Fibroblast of lung (primary cell): ENCODE measurements around the gene H2AZ2. TPM values are rescaled to one million over a fixed set of nuclear protein-coding genes. Genes with fewer than 3 reads are reported as not detected.
A peak's percentile ranks its signal among the peaks of the same experiment; 100 is the strongest.

ENCODE experiments used
- DNase-seq, 2 donors: peaks; one replicate each; pipeline versions ENCODE4 v3.0.0 to v3.0.0-alpha.2; 2010; ENCODE audit warnings: low read depth in 2 of 2
- H2AFZ ChIP-seq: 2 replicates; pipeline ENCODE4 v1.5.1; 2012; ENCODE audit warnings: low read length, control low read depth, inconsistent platforms
- H3K27ac ChIP-seq: 2 replicates; pipeline ENCODE4 v1.5.1; 2011; ENCODE audit warnings: low read length, control low read depth; ENCODE audit not compliant: insufficient read depth
- H3K27me3 ChIP-seq: 2 replicates; pipeline ENCODE4 v1.5.1; 2011; ENCODE audit warnings: mild to moderate bottlenecking, low read length; ENCODE audit not compliant: control insufficient read depth, insufficient read depth
- H3K36me3 ChIP-seq: 2 replicates; pipeline ENCODE4 v1.5.1; 2011; ENCODE audit warnings: low read length; ENCODE audit not compliant: control insufficient read depth, insufficient read depth
- H3K4me1 ChIP-seq: 2 replicates; pipeline ENCODE4 v1.5.1; 2011; ENCODE audit warnings: low read length; ENCODE audit not compliant: control insufficient read depth, insufficient read depth; ENCODE audit errors: extremely low read depth
- H3K4me2 ChIP-seq: 2 replicates; pipeline ENCODE4 v1.5.1; 2011; ENCODE audit warnings: low read length, control low read depth; ENCODE audit not compliant: insufficient read depth; ENCODE audit errors: extremely low read depth
- H3K4me3 ChIP-seq, 4 experiments: fragments of 200-600 bp in 1 of 4; sonication (generic) in 1 of 4; replicated peaks in 1 of 4; 2 replicates each; pipeline ENCODE4 v1.5.1; 2011 to 2016; ENCODE audit warnings: low read length in 4 of 4, low read depth in 3 of 4, mild to moderate bottlenecking in 3 of 4, control low read depth in 2 of 4, inconsistent platforms in 1 of 4, mixed read lengths in 1 of 4; ENCODE audit not compliant: insufficient read depth in 1 of 4; ENCODE audit errors: control extremely low read depth in 1 of 4
- H3K79me2 ChIP-seq: 2 replicates; pipeline ENCODE4 v1.5.1; 2012; ENCODE audit warnings: mild to moderate bottlenecking, low read length, inconsistent platforms; ENCODE audit not compliant: control insufficient read depth, insufficient read depth
- H3K9ac ChIP-seq: 2 replicates; pipeline ENCODE4 v1.5.1; 2011; ENCODE audit warnings: mild to moderate bottlenecking, low read length, control low read depth; ENCODE audit not compliant: insufficient read depth
- H3K9me3 ChIP-seq: 2 replicates; pipeline ENCODE4 v1.5.1; 2012; ENCODE audit warnings: low read depth, low read length; ENCODE audit not compliant: control insufficient read depth, insufficient read depth
- H4K20me1 ChIP-seq: 2 replicates; pipeline ENCODE4 v1.5.1; 2011; ENCODE audit warnings: low read length; ENCODE audit not compliant: control insufficient read depth, insufficient read depth; ENCODE audit errors: extremely low read depth
- CTCF ChIP-seq, 2 donors: IDR thresholded peaks in 1 of 2; conservative IDR thresholded peaks in 1 of 2; 1 replicate in 1 of 2; 2 replicates in 1 of 2; pipeline ENCODE4 v1.5.1; 2011 to 2012; ENCODE audit warnings: low read length in 2 of 2, control low read depth in 1 of 2, inconsistent platforms in 1 of 2, low read depth in 1 of 2, mild to moderate bottlenecking in 1 of 2
- EZH2 ChIP-seq: IDR thresholded peaks from 2 replicates; pipeline ENCODE4 v1.5.1; 2012; ENCODE audit warnings: low read length, control low read depth, mild to moderate bottlenecking; ENCODE audit errors: missing control alignments
- polyA plus RNA-seq, 2 donors: library from polyadenylated mRNA; depleted of rRNA in 1 of 2; stranded (reverse) in 1 of 2; unstranded in 1 of 2; fragments of >200 nt; gene quantifications; 2 replicates each; pipeline ENCODE4 v1.2.1, GENCODE V29; 2011 to 2012; ENCODE audit warnings: missing spikeins in 1 of 2
- total RNA-seq: library from RNA; depleted of rRNA; stranded (reverse); fragments of >200 nt; gene quantifications from 2 replicates; pipeline ENCODE4 v1.2.1, GENCODE V29; 2014

The H2AZ2 gene
- total and polyA plus RNA-seq, 2 donors (not counting 1 experiment from before 2014, with no cell fraction given), result 170 to 230 TPM

- no peak overlapping the region for H2AFZ ChIP-seq
- H3K27me3 ChIP-seq, result no peaks in the 10 kb centered on the region
- H4K20me1 ChIP-seq, result peaks cover 8% of the 10 kb centered on the region
- peaks cover 14% of the 10 kb centered on the region for H3K36me3 ChIP-seq
- H3K79me2 ChIP-seq, result peaks cover 44% of the 10 kb centered on the region
- H3K9ac ChIP-seq, result peak overlapping the region; percentile 98
- peak overlapping the region; percentile 99 for H3K27ac ChIP-seq
- no peaks in the 10 kb centered on the region for H3K9me3 ChIP-seq
- H3K4me1 ChIP-seq, result peaks cover 6% of the 10 kb centered on the region
- TF ChIP-seq CTCF (conservative IDR thresholded peaks at IDR 0.05 in 1 of 2, IDR thresholded peaks at IDR 0.05 in 1 of 2; ENCODE audit: low read depth in 1 of 2, low read length in 2 of 2) (peak; percentile 39 to 46), EZH2 (no peak)
- DNase-seq, result peak; percentile 86
- peak overlapping the region; percentile 99 for H3K4me2 ChIP-seq
- peak overlapping the region; percentile 84 to 98 (median 94) for H3K4me3 ChIP-seq
These were observed 50.3 kb downstream of the H2AZ2 start for GRCh38 chr7:44797329-44798258.

DNA sequence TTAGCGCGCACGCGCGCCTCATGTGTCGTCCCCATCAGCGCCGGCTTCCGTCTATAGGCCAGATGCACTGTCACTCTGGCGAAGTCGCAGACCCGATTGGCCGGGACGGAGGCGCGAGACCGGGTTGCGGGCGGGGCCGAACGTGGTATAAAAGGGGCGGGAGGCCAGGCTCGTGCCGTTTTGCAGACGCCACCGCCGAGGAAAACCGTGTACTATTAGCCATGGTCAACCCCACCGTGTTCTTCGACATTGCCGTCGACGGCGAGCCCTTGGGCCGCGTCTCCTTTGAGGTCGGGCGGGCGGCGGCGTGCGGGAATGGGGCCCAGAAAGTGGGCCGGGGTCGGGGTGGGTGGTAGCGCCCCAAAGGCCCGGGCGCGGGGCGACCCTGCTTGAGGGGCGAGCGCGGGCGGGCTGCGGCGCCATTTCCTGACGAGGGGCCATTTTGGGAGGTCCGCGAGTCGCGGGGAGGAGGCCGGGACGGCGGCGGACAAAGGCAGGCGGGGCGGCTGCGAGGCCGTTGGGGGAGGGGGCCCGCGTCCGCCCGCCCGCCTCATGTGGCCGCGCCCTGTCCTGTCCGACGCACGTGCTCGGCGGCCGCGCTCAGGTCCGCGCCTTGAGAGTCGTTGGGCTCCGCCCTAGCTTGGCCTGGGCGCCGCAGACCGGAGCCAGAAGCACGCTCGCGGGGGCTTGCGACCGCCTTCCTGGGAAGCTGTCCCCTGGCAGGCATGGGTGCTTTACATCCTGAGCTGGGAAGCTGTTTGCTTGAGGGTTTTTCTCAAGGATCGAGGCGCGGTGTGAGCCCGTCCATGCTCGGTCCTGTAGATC lies 51.2 kb downstream of the H2AZ2 start, which contains the start of gene PPIA:
TSS of gene PPIA (plus strand) at position 178 of the 825 bp plus-strand sequence. CDS start at position 222, 44 bp downstream.
- Histone ChIP-seq H3K27me3 (no peaks in the 10 kb centered on the region), H4K20me1 (peaks cover 8% of the 10 kb centered on the region), H3K4me3 (peak within 1 kb of the TSS; percentile 88 to 98 (median 94)), H2AFZ (peak within 1 kb of the TSS; percentile 95), H3K27ac (peak within 1 kb of the TSS; percentile 99), H3K9me3 (no peaks in the 10 kb centered on the region), H3K79me2 (peaks cover 44% of the 10 kb centered on the region), H3K4me2 (peak within 1 kb of the TSS; percentile 99), H3K36me3 (peaks cover 9% of the 10 kb centered on the region), H3K9ac (peak within 1 kb of the TSS; percentile 98), H3K4me1 (peaks cover 6% of the 10 kb centered on the region)
- TF ChIP-seq EZH2 (no peak), CTCF (conservative IDR thresholded peaks at IDR 0.05 in 1 of 2, IDR thresholded peaks at IDR 0.05 in 1 of 2; ENCODE audit: low read depth in 1 of 2, low read length in 2 of 2) (no peak)
- peak; percentile 99 for DNase-seq
